HPDE6-E6E7 (cell line): Measurements from ENCODE around the gene SLC25A11.
"Not testable (repeated sequence)": the region's sequence is repeated elsewhere in the genome, so short reads cannot be mapped to it uniquely, and the experiment has no call there.

Source experiments
- DNase-seq: peaks from one replicate; pipeline ENCODE4 v3.0.0; 2011; ENCODE audit warnings: missing footprints; ENCODE audit errors: extremely low spot score

The SLC25A11 gene

DNA sequence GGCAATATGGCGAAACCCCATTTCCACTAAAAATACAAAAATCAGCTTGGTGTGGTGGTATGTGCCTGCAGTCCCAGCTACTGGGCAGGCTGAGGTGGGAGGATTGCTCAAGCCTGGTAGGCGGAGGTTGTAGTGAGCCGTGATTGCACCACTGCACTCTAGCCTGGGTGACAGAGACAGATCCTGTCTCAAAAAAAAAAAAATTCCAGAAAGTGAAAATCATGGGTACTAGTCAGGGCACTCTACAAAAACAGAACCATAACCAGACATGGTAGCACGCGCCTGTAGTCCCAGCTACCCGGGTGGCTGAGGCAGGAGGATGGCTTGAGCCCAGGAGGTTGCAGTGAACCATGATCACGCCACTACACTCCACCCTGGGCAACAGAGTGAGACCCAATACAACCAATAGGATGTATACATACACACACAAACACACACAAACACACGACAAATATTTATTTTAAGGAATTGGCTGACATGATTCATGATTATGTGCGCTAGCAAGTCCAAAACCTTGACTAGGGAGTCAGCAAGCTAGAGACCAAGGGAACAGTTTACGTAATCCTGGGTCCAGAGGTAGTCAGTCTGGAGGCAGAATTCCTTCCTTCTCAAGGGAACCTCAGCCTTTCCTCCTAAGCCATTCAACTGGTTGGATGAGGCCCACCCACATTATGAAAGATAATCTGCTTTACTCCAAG is 19.3 kb downstream of the SLC25A11 start:
- no peak for DNase-seq

- DNase-seq: no peak
Observed at GRCh38 chr17:4919511-4920047, 20.3 kb downstream of the SLC25A11 start.

DNA sequence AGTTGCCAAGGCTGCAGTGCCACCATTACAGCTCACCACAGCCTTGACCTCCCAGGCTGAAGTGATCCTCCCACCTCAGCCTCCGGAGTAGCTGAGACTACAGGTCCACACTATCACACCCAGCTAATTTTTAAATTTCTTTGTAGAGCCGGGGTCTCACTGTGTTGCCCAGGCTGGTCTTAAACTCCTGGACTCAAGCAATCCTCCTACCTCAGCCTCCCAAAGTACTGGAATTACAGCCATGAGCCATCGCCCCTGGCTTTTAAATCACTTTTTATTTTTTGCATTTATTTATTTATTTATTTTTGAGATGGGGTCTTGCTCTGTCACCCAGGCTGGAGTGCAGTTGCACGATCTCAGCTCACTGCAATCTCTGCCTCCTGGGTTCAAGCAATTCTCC is 25.3 kb downstream of the SLC25A11 start:
- not testable (repeated sequence) for DNase-seq

DNA sequence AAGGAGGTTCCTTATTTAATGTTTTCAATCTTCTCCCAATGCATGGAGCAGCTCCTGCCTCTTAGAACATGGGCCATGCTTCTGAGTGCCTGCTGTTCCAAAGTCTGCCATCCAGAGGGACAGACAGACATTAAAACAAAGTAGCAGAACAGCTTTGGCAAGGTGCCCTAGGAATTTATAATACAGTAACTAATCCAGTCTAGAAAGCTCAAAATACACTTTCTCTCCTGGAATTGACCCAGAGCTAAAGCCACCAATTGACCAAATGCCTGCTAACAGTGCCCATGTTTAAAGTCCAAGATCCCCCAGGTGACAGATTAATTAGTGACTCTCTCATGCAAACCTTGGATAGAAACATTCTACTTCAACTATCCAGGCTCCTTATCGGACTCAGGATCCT is 25.9 kb downstream of the SLC25A11 start:
- DNase-seq: no peak

DNA sequence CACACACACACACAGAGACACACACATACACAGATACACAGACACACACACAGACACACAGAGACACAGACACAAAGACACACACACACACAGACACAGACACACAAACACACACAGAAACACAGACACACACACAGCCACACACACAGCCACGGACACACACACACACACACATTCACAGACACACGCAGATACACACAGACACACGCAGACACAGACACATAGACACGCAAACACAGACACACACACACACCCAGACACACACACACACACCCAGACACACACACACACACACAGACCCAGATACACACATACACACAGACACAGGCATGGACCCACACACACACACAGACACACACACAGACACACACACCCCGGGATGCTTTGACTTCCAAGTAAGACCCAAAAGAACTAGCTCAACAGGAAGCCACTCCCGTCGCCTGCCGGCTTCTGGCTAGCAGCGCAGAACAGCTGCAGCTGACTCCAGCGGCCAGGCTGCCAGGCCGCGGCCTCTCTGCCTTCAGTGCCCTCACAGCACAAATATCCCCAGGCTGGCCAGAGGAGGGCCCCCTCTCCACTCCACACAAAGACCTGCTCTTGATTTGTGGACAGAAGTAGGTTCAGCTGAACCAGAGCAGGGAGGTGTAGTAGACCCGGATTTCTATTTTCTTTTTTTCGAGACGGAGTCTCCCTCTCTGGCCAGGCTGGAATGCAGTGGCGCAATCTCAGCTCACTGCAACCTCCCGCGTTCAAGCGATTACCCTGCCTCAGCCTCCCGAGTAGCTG is 30.9 kb downstream of the SLC25A11 start:
- peak; percentile 84 for DNase-seq

DNA sequence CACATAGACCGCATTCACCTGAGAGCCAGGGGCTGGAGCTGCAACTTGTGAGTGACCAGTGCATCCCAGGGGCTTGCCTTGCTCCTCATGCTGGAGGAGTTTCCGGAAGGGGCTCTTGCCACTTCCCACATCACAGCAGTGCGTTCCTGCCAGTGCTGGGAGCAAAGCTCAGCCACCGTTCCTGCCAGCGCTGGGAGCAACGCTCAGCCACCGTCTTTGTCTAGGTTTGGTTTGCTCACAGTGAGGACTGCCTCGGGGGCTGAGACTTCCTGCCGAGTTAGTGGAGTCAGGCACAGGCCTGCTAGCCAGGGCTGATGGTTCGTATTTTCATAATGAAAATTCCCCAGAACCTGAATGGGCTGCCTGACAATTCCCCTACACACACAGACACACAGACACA is 31.5 kb downstream of the SLC25A11 start:
- peak; percentile 49 for DNase-seq

DNA sequence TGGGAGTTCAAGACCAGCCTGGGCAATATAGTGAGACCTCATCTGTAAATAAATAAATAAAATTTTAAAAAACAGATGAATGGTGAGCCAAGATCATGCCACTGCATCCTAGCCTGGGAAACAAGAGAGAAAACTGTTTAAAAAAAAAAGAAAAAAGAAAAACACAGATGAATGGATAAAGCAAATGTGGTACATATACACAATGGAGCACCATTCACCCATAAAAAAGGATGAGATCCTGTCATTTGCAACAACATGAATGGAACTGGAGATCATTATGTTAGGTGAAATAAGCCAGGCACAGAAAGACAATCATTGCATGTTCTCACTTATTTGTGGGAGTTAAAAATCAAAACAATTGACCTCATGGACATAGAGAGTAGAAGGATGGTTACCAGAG is 33.2 kb downstream of the SLC25A11 start:
- not testable (repeated sequence) for DNase-seq

DNA sequence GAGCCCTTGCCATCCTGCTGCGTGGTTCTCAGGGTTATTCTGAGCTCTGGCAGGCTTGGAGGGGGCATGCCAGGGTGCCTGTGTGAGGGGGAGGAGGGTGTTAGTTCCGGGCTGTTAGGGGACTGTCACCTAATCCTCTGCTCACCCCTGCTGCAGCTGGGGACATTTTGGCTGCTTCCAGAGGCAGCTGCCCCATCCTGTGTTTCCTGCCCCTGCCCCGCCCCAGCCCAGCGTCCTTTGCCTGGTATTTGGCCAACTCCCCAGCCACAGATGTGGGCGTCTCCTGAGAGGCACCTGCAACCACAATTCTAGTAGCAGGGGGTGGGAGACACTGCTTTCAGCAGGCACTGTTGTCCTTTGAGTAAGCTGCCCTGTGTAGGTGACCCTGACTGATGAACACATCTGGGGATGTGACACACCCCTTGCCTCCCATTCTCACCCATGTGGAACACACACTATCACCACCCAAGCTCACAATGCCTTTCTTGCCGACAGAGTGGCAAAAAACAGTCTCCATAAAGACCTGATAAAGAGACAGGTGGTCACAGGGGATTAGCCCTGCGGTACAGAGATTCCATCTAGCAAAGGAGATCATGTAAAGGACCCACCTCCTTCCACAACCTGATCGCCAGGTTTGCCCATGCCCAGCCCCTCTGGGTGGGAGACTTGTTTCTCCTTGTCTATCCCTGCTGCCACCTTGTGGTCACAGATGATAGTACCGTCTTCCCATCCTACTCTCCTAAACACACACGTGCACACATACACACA is 36.6 kb downstream of the SLC25A11 start, which contains the start of gene CHRNE:
Gene CHRNE (minus strand): TSS at position 48 of the 768 bp plus-strand sequence. CDS start 35 bp downstream, at position 13.
- DNase-seq: peak; percentile 32

DNA sequence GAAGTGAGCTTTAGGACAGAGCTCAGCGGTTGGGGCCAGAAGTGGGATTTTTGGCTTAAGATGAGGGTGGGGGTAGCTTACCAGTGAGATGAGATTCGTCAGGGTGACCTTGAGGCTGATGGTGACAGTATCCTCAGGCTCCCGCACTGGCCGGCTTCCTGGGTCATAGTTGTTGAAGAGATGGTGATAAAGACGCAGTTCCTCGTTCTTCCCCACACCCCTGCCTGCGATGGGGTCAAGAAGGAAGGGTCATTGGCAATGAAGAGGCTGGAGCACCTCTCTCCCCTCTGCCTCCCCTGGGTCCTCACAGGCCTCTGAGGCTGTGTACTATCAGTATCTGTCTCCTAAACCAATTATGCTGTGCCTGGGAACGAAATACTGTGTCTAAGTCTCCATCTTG is 37.3 kb downstream of the SLC25A11 start:
- DNase-seq: no peak

DNA sequence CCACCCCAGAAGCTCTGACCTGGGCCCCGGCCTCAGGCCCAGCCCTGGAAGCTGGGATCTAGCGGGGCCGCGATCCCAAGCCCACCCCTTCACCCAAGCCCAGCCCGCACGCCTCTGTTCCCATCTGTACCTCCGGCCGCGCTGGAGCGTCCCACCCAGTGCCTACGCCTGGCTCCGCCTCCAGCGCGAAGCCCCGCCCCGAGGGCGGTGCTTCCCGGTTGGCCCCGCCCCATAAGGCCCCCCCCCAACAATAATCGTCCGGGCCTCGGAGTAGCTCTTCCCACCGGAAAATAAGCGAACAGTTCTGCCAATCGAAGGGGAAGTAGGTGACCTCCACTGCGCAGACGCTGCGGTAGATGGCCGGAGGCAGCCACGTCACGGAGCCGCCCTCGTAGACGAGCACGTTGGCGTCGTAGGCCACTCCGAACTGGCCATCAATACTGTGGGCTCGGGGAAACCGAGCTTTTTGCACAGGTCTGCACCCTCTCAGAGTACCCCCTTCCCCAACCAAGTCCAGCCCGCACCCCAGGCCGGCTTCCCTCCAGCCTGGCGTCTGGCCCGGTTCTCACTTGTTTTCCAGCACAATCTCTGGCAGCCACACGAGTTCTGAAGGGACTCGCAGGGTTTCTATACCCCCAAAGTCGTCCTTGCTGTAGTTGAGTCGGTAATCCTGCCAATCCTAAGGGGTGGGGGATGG is 38.0 kb downstream of the SLC25A11 start:
- no peak for DNase-seq

- DNase-seq: no peak
Observed at GRCh38 chr17:4901108-4901647, 38.7 kb downstream of the SLC25A11 start.

GRCh38 chr17:4900231-4901107 is 39.4 kb downstream of the SLC25A11 start:
- no peak for DNase-seq

- no peak for DNase-seq
Observed at GRCh38 chr17:4899341-4900230, 40.3 kb downstream of the SLC25A11 start, which contains the start of gene C17orf107. Gene C17orf107, plus strand, starts transcription at chr17:4899536. Its CDS starts 227 bp downstream, at chr17:4899763.

- no peak for DNase-seq
Observed at GRCh38 chr17:4898927-4899326, 40.9 kb downstream of the SLC25A11 start.

DNA sequence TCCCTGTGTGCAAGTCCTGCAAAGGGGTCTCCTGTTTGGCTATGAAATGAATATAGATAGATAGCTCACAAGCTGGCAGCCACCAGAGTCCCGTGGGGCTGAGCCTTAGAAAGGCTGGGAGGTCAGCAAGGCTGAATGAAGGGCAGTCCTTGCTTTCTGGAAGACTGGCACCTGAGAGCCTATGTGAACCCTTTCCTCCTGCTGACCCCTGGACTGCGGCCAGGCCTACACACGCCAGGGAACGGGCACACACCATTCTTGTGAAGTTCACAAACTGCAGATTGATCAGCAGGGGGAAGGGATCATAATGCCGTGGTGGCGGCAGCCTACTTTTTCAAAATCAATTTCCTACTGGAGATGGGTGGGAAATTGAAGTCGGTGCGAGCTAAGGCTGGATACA is 41.5 kb downstream of the SLC25A11 start:
- DNase-seq: no peak

- DNase-seq: no peak
Observed at GRCh38 chr17:4897785-4898184, 42.1 kb downstream of the SLC25A11 start.

- no peak for DNase-seq
Observed at GRCh38 chr17:4897198-4897687, 42.6 kb downstream of the SLC25A11 start.

- no peak for DNase-seq
Observed at GRCh38 chr17:4896332-4897197, 43.3 kb downstream of the SLC25A11 start.
